CD4-positive, alpha-beta T cell (primary cell): ENCODE measurements around the gene CX3CL1. TPM values are rescaled to one million over a fixed set of nuclear protein-coding genes. Genes with fewer than 3 reads are reported as not detected.
"Not testable (repeated sequence)": the region's sequence is repeated elsewhere in the genome, so short reads cannot be mapped to it uniquely, and the experiment has no call there.

ENCODE experiments used
- ATAC-seq: fragments of 200-7000 bp; cut with Tn5 transposase; one replicate; pipeline ENCODE4 v1.10.0; 2022; ENCODE audit warnings: mild to moderate bottlenecking; ENCODE audit not compliant: poor library complexity
- CTCF ChIA-PET: fragments of 350-600 bp; sonication (Branson Sonifier 250); formaldehyde crosslinking; loops from one replicate; lab custom pipeline; 2021; ENCODE audit warnings: antibody characterized with exemption, inconsistent platforms; lab: Charles Lee
- POLR2A ChIA-PET: fragments of 350-600 bp; sonication (Branson Sonifier 250); formaldehyde crosslinking; loops from one replicate; lab custom pipeline; 2021; ENCODE audit warnings: antibody characterized with exemption, inconsistent platforms; lab: Charles Lee
- DNase-seq, 14 experiments: peaks; one replicate each; pipeline ENCODE4 v3.0.0-alpha.2; 2013 to 2020; ENCODE audit warnings: mixed read lengths in 2 of 14
- H3K27ac ChIP-seq, 2 donors: one replicate each; pipeline versions ENCODE4 v1.5.1 to v1.7.0; 2013; ENCODE audit warnings: low read length in 2 of 2, low read depth in 1 of 2, mild to moderate bottlenecking in 1 of 2
- H3K27me3 ChIP-seq, 2 experiments: 1 replicate in 1 of 2; 2 replicates in 1 of 2; pipeline versions ENCODE4 v1.6.1 to v1.7.0; 2013; ENCODE audit warnings: low read length in 2 of 2, control low read depth in 1 of 2, mild to moderate bottlenecking in 1 of 2, moderate library complexity in 1 of 2; ENCODE audit not compliant: insufficient read depth in 2 of 2, control insufficient read depth in 1 of 2
- H3K36me3 ChIP-seq: one replicate; pipeline ENCODE4 v1.6.1; 2013; ENCODE audit warnings: low read length, control low read depth; ENCODE audit not compliant: insufficient read depth
- H3K4me1 ChIP-seq: one replicate; pipeline ENCODE4 v1.6.1; 2013; ENCODE audit warnings: low read length, control low read depth; ENCODE audit not compliant: insufficient read depth
- H3K4me3 ChIP-seq: one replicate; pipeline ENCODE4 v1.5.1; 2013; ENCODE audit warnings: mild to moderate bottlenecking, low read length, moderate library complexity
- H3K9me3 ChIP-seq, 2 experiments: 1 replicate in 1 of 2; 2 replicates in 1 of 2; pipeline versions ENCODE4 v1.6.1 to v1.7.0; 2013; ENCODE audit warnings: low read length in 2 of 2, mild to moderate bottlenecking in 2 of 2, control low read depth in 1 of 2, moderate library complexity in 1 of 2; ENCODE audit not compliant: control insufficient read depth in 1 of 2, insufficient read depth in 1 of 2
- H3K27ac Mint-ChIP-seq: one replicate; pipeline ENCODE4 v1.8.0; 2020; ENCODE audit warnings: mixed read lengths
- H3K27me3 Mint-ChIP-seq: one replicate; pipeline ENCODE4 v1.8.0; 2021; ENCODE audit warnings: mixed read lengths
- H3K36me3 Mint-ChIP-seq: one replicate; pipeline ENCODE4 v1.8.0; 2021; ENCODE audit warnings: low read depth, mixed read lengths
- H3K4me1 Mint-ChIP-seq: one replicate; pipeline ENCODE4 v1.8.0; 2021; ENCODE audit warnings: low read depth, mixed read lengths
- H3K4me3 Mint-ChIP-seq: one replicate; pipeline ENCODE4 v1.8.0; 2020; ENCODE audit warnings: mild to moderate bottlenecking, mixed read lengths
- H3K9me3 Mint-ChIP-seq: one replicate; pipeline ENCODE4 v1.8.0; 2020; ENCODE audit warnings: mixed read lengths
- CTCF ChIP-seq: fragments of 200-600 bp; IDR thresholded peaks from one replicate; pipeline ENCODE4 v1.8.0; 2022; ENCODE audit warnings: antibody characterized with exemption, mild to moderate bottlenecking
- intact Hi-C, 2 experiments: fragments of 100-400 bp; cut with DNase I in 1 of 2; cut with micrococcal nuclease in 1 of 2; formaldehyde crosslinking; loops; one replicate each; pipeline versions ENCODE4 v1.15.1 to v1.9.0; 2023 to 2025; cut with DNase I, micrococcal nuclease
- total RNA-seq, 174 experiments: library from RNA in 2 of 174; stranded (reverse) in 2 of 174; gene quantifications; one replicate each; pipeline ENCODE4 v1.2.3 and lab custom pipeline; 2021 to 2026

The CX3CL1 gene
- total RNA-seq, 2 experiments from 2014 or later, result not detected

DNA sequence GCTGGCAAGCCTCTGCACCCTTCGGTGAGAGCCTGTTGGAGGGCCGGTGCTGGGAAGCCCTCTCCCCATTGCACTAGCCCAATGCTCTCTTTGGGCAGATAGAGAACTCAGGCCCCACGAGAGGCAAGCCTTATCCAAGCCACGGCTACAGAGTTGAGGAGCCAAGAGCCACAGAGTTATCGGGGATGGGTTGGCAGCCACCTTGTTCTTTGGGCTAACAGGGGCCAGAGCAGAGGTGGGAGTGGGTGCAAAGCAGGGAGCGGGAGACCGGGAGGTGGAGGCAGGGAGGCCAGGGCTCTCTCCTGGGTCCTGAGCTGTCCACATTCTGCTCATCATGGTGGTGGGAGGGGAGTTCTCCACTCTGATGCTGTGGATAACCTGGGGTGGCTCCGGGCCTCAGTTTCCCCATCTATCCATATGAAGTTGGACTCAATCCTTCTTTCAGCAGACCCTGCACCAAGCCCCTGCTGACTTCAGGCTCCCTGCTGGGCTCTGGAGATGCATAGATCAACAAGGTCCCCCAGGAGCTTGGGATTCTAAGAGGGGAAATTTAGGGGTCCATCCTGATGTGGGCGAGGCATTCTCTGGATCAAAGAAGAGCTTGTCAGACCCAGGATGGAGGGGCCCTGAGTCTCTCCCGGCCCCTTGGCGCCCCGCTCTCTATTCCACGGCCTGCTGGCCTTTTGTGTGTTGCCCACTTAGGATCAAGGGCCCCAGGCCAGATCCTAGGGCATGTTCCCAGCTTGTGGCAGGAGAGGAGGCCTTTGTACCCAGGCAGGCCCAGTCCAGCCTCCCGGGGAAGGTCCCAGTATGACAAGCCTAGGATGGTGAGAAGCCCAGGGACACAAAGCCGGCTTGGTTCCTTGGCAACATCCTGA is 557 bp upstream of the CX3CL1 start:
- H3K27me3 Mint-ChIP-seq, result peaks cover 5% of the 10 kb centered on the region
- ChIA-PET POLR2A (no interaction called here), CTCF (no interaction called here)
- DNase-seq, result no peak
- TF ChIP-seq CTCF, result no peak
- H3K4me3 Mint-ChIP-seq, result no peak overlapping the region
- no peak overlapping the region for H3K27ac Mint-ChIP-seq
- Histone ChIP-seq H3K27ac (no peak overlapping the region), H3K4me1 (no peaks in the 10 kb centered on the region), H3K36me3 (no peaks in the 10 kb centered on the region), H3K9me3 (no peaks in the 10 kb centered on the region), H3K4me3 (no peak overlapping the region), H3K27me3 (no peaks in the 10 kb centered on the region)
- no peaks in the 10 kb centered on the region for H3K36me3 Mint-ChIP-seq
- ATAC-seq, result no peak
- no peaks in the 10 kb centered on the region for H3K9me3 Mint-ChIP-seq
- intact Hi-C loops, result no loop called here
- no peaks in the 10 kb centered on the region for H3K4me1 Mint-ChIP-seq

GRCh38 chr16:57373117-57373947 is 1.0 kb downstream of the CX3CL1 start:
- H3K4me3 ChIP-seq, result no peak overlapping the region
- no peaks in the 10 kb centered on the region for H3K9me3 ChIP-seq
- no peaks in the 10 kb centered on the region for H3K4me1 ChIP-seq
- Mint-ChIP-seq H3K4me1 (no peaks in the 10 kb centered on the region), H3K27ac (no peak overlapping the region), H3K4me3 (no peak overlapping the region), H3K27me3 (no peaks in the 10 kb centered on the region), H3K9me3 (no peaks in the 10 kb centered on the region), H3K36me3 (no peaks in the 10 kb centered on the region)
- DNase-seq (no peak), ATAC-seq (no peak)
- no peak overlapping the region for H3K27ac ChIP-seq
- no peak for TF ChIP-seq CTCF
- intact Hi-C loops, result no loop called here
- no peaks in the 10 kb centered on the region for H3K27me3 ChIP-seq
- ChIA-PET POLR2A (no interaction called here), CTCF (no interaction called here)
- no peaks in the 10 kb centered on the region for H3K36me3 ChIP-seq

- no peaks in the 10 kb centered on the region for H3K4me1 Mint-ChIP-seq
- no peak overlapping the region for H3K27ac Mint-ChIP-seq
- CTCF ChIA-PET, result no interaction called here
Measured at GRCh38 chr16:57374067-57374534, 1.8 kb downstream of the CX3CL1 start.

GRCh38 chr16:57374925-57375465 is 2.7 kb downstream of the CX3CL1 start:
- POLR2A ChIA-PET, H3K27me3 Mint-ChIP-seq, H3K27me3 ChIP-seq, H3K9me3 ChIP-seq, H3K4me3 ChIP-seq, H3K4me1 ChIP-seq, DNase-seq, H3K27ac ChIP-seq, H3K36me3 ChIP-seq, CTCF ChIA-PET, H3K4me3 Mint-ChIP-seq, H3K27ac Mint-ChIP-seq, H3K9me3 Mint-ChIP-seq, H3K4me1 Mint-ChIP-seq, ATAC-seq, H3K36me3 Mint-ChIP-seq, intact Hi-C loops: not testable (repeated sequence)

More at GRCh38 chr16:57374067-57374534, 1.8 kb downstream of the CX3CL1 start:
- no peaks in the 10 kb centered on the region for H3K36me3 ChIP-seq
- H3K4me1 ChIP-seq, result no peaks in the 10 kb centered on the region
- ATAC-seq, result no peak
- DNase-seq, result no peak
- H3K27me3 ChIP-seq, result no peaks in the 10 kb centered on the region
- Mint-ChIP-seq H3K9me3 (no peaks in the 10 kb centered on the region), H3K4me3 (no peak overlapping the region), H3K27me3 (no peaks in the 10 kb centered on the region), H3K36me3 (no peaks in the 10 kb centered on the region)
- no peak overlapping the region for H3K27ac ChIP-seq
- intact Hi-C loops, result no loop called here
- H3K4me3 ChIP-seq, result no peak overlapping the region
- no peak for TF ChIP-seq CTCF
- POLR2A ChIA-PET, result no interaction called here
- H3K9me3 ChIP-seq, result no peaks in the 10 kb centered on the region
